Stimulated activated naive CD8-positive, alpha-beta T cell treated with anti-CD3 and anti-CD28 coated beads, Interleukin-15, Interleukin-2, amounts not matched to agents 100 U/mL and 50 U/mL, for 24 hours (primary cell): Measurements from ENCODE around the gene SHISAL2B.
"Not testable (repeated sequence)": the region's sequence is repeated elsewhere in the genome, so short reads cannot be mapped to it uniquely, and the experiment has no call there.

ENCODE experiments used
- ATAC-seq: fragments of 150-1000 bp; cut with Tn5 transposase; one replicate; pipeline ENCODE4 v1.10.0; 2021
- DNase-seq: peaks from one replicate; pipeline ENCODE4 v3.0.0; 2021

Gene SHISAL2B

GRCh38 chr5:64700765-64701164 lies 10.5 kb downstream of the SHISAL2B start:
- ATAC-seq, result no peak
- no peak for DNase-seq

DNA sequence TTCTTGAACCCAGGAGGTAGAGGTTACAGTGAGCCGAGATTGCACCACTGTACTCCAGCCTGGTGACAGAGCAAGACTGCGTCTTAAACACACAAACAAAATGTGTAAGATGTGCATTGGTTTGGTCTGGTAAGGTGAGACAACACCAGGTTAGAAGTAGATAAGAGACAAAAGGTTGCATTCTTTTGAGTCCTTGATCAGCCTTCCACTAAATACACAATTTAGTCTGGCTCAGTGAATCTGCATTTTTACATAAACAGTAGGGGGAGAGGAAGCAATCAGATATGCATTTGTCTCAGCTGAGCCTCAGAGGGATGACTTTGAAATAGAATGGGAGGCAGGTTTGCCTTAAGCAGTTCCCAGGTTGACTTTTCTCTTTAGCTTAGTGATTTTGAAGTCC lies 15.8 kb downstream of the SHISAL2B start:
- ATAC-seq, DNase-seq: not testable (repeated sequence)

GRCh38 chr5:64707191-64707590 lies 16.9 kb downstream of the SHISAL2B start:
- ATAC-seq (no peak), DNase-seq (no peak)

DNA sequence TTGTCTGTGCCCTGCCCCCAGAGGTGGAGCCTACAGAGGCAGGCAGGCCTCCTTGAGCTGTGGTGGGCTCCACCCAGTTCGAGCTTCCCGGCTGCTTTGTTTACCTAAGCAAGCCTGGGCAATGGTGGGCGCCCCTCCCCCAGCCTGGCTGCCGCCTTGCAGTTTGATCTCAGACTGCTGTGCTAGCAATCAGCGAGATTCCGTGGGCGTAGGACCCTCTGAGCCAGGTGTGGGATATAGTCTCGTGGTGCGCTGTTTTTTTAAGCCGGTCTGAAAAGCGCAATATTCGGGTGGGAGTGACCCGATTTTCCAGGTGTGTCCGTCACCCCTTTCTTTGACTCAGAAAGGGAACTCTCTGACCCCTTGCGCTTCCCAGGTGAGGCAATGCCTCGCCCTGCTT lies 24.2 kb downstream of the SHISAL2B start:
- ATAC-seq, DNase-seq: not testable (repeated sequence)

DNA sequence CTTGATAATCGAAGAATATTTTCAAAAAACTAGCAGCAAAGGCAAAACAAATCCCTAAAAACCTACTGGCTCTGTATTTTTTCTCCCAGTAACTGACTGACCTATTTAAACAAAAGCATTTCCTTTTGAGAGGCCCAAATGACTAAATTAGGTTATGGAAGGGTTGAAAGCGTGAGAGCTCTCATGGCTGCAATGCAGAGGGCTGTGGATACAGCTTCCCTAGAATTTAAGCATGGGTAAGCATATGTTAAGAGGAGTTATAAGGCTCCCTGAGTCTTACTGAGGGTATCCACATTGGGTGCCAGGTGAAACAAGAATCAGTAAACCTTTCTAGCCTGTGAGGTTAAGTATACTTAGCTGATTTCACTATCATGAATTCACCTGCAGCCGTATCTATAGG lies 32.3 kb downstream of the SHISAL2B start:
- no peak for ATAC-seq
- no peak for DNase-seq

GRCh38 chr5:64727150-64727549 lies 36.8 kb downstream of the SHISAL2B start:
- DNase-seq (no peak), ATAC-seq (no peak)

DNA sequence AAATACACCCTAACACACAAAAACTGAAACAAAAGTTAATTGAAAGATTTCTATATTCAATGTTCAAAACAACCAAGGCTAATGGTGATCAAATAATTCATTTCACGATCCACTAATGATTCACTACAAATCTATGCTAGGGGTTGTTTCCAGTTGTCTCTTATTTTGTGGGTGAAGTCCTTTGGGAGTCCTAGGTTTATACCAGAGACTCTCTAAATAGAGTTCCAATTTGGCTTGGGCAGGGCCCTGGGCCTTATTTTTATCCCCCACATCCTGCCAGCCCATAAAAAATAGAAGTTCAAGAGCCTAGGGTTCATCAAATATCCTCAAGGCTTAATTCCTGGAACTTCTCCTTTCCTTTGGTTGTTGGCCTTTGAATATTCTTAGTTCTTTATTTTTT lies 52.1 kb downstream of the SHISAL2B start:
- DNase-seq, result no peak
- no peak for ATAC-seq

DNA sequence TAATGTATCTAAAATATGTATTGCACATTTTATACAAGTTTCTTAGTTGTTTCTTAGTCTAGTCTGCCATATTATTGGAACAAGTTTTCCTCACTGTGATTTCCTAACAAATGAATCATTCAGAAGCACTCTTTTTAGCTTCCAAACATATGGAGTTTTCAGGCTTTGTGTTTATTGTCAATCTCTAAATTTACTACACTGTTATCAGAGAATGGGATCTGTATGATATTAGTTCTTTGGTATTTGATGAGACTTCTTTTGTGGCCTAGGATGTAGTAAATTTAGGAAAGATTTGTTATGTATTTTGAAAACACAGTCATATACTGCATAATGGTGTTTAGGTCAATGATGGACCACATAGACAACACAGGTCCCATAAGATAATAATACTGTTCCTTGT lies 52.5 kb downstream of the SHISAL2B start:
- ATAC-seq, result no peak
- no peak for DNase-seq

DNA sequence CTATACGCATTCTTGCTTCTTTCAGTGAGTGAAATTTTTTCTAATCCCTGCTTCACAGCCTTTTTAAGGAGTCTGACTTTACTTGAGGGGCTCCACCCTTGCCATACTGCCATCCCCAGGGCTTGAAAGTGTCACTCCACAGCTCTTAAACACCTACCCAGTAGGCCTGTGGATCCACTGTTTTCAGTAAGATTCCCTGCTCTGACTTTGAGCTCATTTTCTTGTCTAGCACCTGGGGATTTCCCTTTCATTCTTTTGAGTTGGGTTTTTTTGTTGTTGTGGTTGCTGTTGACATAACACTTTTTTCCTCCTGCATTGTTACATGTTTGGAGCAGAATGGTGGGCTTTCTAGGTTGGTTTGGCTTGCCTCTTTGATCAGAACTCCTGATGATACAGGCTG lies 54.6 kb downstream of the SHISAL2B start:
- ATAC-seq, result no peak
- DNase-seq, result no peak

GRCh38 chr5:64746446-64746845 lies 56.1 kb downstream of the SHISAL2B start:
- DNase-seq, result no peak
- ATAC-seq, result no peak

GRCh38 chr5:64749385-64749784 lies 59.1 kb downstream of the SHISAL2B start:
- DNase-seq, result no peak
- ATAC-seq, result no peak

DNA sequence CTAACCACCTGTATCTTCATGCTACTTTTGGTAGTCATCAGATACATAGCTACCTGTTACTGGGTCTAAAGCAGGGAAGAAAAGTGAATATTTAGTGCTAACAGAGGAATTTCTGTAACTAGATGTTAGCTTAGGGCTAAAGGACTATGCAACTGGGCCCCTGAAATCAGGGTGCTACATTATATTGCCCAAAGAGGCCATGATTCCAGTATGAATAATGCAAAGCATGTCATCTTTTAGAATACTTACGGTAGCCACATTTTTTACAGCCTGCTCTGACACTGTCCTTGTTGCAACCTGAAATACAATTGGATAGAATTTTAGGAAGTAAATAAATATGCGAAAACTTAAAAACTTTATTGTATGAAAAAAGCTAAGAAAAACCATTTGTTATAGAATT lies 63.8 kb downstream of the SHISAL2B start:
- ATAC-seq (no peak), DNase-seq (no peak)

GRCh38 chr5:64758901-64759300 lies 68.6 kb downstream of the SHISAL2B start:
- no peak for DNase-seq
- no peak for ATAC-seq

DNA sequence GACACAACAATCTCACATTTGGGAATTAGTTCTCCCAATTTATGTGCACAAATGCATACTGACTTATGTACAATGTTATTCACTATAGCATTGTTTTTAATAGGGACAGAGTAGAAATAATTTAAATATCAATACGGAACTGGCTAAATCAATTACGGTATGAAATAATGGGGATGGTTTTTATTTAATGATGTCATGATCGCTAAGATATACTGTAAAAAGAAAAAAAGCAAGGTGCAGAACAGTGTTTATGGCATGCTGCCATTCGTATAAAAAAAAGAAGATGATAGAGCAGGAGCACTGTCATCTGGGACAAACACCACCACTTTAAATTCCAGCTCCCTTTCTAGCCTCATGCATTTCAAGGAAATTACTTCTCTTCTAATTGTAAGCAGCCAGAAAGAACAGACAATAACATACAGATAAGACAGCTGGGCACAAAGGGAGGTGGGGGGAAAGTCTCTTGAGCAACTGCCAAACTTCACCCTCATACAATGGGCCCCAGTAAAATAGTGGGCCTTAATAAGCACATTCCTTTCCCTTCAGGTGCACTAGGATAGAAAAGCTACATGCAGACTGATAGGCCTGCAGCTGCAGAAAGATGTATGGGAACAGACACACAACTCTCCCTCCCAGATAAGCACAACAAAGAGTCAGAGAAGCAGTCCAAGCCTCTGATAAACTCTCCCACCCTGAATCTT lies 69.8 kb downstream of the SHISAL2B start:
- DNase-seq (no peak), ATAC-seq (no peak)

GRCh38 chr5:64763948-64764503 lies 73.7 kb downstream of the SHISAL2B start:
- no peak for DNase-seq
- no peak for ATAC-seq

DNA sequence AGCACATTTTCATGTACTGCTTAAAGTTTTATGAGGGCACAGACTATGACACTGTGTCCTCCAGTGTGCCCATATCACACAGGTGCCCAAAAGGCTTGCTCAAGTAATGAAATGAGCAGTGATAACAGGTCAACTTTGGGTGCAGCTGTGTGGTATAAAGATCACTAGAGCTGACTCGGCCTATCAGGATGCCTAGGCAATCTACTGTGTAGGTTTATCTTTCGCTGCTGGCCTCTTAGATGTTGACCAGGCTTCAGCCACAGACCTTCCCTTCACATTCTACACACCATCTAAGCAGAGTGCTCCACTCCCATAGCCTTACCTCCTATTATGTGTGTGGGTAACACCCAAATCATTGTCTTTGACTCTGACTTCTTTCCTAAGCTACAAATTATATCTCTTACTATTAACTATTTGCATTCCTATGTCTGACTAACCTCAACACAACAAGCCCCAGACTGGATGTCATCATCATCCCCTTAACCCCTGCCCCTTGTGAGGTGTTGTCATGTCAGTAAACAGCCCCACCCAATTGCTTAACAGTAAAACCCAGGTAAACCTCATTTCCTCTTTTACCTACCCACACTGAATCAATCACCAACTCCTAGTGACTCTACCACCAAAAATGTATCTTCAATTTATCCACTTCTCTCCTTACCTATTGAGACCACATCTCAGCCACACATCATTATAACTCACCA lies 75.7 kb downstream of the SHISAL2B start:
- ATAC-seq (no peak), DNase-seq (no peak)

DNA sequence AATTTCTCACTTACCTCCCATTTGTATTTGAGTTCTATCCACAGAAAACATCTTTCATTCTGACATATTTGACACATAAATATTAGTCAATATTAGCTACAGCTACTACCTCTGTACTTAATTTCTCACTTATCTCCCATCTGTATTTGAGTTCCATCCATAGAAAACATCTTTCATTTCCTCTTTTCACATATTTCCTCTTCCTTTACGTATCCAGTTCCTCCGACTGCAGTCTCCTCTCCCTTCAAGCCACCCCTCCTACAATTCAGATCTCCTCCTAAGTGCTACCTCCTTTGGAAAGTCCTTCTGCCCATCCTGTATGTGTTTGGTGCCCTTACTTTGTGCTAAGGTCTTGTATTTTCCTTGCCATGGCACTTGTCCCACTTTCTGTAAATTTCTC lies 76.6 kb downstream of the SHISAL2B start:
- ATAC-seq (no peak), DNase-seq (no peak)
